ENCODE results near the gene PCDHGB5.

GRCh38 chr5:141421489-141421855, 23.7 kb downstream of the PCDHGB5 start:
- TF ChIP-seq EP300 (IDR thresholded peaks at IDR 0.05; ENCODE audit: borderline replicate concordance in 1 of 2, low read depth in 1 of 2, low read length in 1 of 2) (no peak), CHD2 (IDR thresholded peaks at IDR 0.05; ENCODE audit: low read length, partially characterized antibody) (no peak)

Data from SK-N-SH (cell line).